Lung microvascular endothelial cell (primary cell): Measurements from ENCODE around the gene IRAG1. TPM values are rescaled to one million over a fixed set of nuclear protein-coding genes. Genes with fewer than 3 reads are reported as not detected.

Experiments
- DNase-seq, 2 donors: peaks; one replicate each; pipeline versions ENCODE4 v3.0.0 to v3.0.0-alpha.2; 2010; ENCODE audit warnings: low read depth in 2 of 2
- total RNA-seq: library from RNA; depleted of rRNA; stranded (reverse); fragments of >200 nt; gene quantifications from 2 replicates; pipeline ENCODE4 v1.2.1, GENCODE V29; 2014

Gene IRAG1
- total RNA-seq, 1 donor from 2014 or later, result 0.79 TPM

DNA sequence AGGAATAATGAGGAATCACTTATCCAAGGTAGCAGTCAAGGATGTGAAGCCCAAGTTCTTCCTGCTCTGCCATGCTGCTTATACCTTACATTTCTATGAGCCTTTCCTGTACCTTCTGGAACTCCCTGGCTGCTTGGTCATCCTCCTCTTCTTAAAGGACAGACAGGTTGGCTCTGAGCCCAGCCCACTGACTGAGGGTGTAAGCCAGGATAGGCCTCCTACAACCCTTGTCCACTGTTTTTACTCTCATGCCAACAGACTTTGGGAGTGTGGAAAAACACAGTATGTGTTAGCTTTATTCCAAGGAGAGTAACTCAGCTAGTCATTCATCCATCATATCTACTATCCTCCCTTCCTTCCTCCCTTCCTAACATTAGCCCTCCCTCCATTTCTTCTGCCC, 47.5 kb downstream of the IRAG1 start:
- no peak for DNase-seq

DNA sequence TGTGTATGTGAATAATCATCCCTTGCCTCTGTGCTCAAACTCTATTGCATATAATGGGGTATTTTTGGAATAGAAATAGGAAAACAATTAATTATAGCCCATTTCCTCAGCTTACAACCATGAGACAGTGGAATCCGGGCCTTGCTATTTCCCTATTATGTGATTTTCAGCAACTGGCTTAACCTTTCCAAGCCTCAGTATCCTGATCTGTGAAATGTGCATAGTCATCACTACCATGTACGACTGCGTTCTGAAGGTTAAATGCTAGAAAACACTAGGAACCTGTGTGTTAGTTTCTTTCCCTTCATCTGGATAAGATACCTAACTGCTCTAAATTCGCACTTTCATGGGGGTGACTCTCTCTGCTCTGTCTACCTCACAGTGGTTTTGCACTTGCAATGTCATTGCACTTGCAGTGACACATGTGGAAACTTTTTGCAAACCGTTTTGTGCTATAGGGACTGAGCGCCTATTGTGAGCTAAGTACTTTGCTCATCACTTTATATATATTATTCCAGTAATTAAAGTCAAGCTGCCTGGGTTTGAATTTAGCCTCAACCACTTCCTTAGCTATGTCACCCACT, 48.3 kb downstream of the IRAG1 start:
- peak; percentile 59 to 70 for DNase-seq

Other genes with a start within 250 kb of the IRAG1 start
- 1.1 and 6.5 TPM in 2 replicates for gene AMPD3, start 238.5 kb downstream of the IRAG1 start, total RNA-seq
- gene RNF141, start 152.6 kb downstream of the IRAG1 start, total RNA-seq, result 41.2 and 49.0 TPM in 2 replicates
- 101 and 140 TPM in 2 replicates for gene LYVE1, start 125.1 kb downstream of the IRAG1 start, total RNA-seq
- 24.6 and 31.3 TPM in 2 replicates for gene CTR9, start 57.5 kb upstream of the IRAG1 start, total RNA-seq
- 647 and 657 TPM in 2 replicates for gene EIF4G2, start 115.2 kb upstream of the IRAG1 start, total RNA-seq
- 7.4 and 9.3 TPM in 2 replicates for gene ZBED5, start 164.3 kb upstream of the IRAG1 start, total RNA-seq